Measurements from ENCODE around the gene ROBO1. TPM values are rescaled to one million over a fixed set of nuclear protein-coding genes. Genes with fewer than 3 reads are reported as not detected.

Gene ROBO1
- total RNA-seq, 2 experiments from 2014 or later: 0.36 to 0.69 TPM

DNA sequence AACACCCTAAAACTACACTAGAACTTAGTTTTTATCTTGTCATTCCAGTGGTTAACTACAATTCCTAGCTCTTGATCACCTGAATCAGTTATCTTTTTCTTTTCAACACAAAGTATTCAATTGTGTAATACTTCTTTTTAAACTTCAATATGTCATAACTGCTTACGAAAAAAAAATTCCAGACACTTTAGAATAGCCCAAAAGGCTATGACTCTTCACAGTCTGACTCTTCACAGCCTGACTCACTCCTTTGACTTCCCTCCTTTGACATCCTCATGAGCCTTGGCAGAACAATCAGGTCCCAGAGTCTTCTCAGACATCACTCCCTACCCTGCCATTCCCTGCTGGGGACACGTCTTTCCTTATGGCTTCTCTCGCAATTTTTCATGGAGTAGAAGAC is 727.1 kb downstream of the ROBO1 start:
- H3K27ac Mint-ChIP-seq: no peak overlapping the region
- ATAC-seq (ENCODE audit: poor library complexity): no peak
- Histone ChIP-seq H3K27me3 (ENCODE audit: control insufficient read depth in 1 of 2, insufficient read depth in 2 of 2, low read length in 2 of 2) (no peaks in the 10 kb centered on the region), H3K9me3 (ENCODE audit: control insufficient read depth in 1 of 2, insufficient read depth in 1 of 2, low read length in 2 of 2) (peaks cover 0 to 5% of the 10 kb centered on the region in 2 experiments), H3K27ac (ENCODE audit: low read depth in 1 of 2, low read length in 2 of 2) (no peak overlapping the region), H3K4me3 (ENCODE audit: low read length) (no peak overlapping the region), H3K4me1 (ENCODE audit: insufficient read depth, low read length) (no peaks in the 10 kb centered on the region), H3K36me3 (ENCODE audit: insufficient read depth, low read length) (no peaks in the 10 kb centered on the region)
- no peaks in the 10 kb centered on the region for H3K27me3 Mint-ChIP-seq
- H3K4me3 Mint-ChIP-seq: no peak overlapping the region
- intact Hi-C loops (cut with DNase I, micrococcal nuclease): no loop called here
- H3K9me3 Mint-ChIP-seq: no peaks in the 10 kb centered on the region
- ChIA-PET CTCF (no interaction called here), POLR2A (no interaction called here)
- H3K36me3 Mint-ChIP-seq (ENCODE audit: low read depth): no peaks in the 10 kb centered on the region
- DNase-seq: no peak
- TF ChIP-seq, protein P1, sequence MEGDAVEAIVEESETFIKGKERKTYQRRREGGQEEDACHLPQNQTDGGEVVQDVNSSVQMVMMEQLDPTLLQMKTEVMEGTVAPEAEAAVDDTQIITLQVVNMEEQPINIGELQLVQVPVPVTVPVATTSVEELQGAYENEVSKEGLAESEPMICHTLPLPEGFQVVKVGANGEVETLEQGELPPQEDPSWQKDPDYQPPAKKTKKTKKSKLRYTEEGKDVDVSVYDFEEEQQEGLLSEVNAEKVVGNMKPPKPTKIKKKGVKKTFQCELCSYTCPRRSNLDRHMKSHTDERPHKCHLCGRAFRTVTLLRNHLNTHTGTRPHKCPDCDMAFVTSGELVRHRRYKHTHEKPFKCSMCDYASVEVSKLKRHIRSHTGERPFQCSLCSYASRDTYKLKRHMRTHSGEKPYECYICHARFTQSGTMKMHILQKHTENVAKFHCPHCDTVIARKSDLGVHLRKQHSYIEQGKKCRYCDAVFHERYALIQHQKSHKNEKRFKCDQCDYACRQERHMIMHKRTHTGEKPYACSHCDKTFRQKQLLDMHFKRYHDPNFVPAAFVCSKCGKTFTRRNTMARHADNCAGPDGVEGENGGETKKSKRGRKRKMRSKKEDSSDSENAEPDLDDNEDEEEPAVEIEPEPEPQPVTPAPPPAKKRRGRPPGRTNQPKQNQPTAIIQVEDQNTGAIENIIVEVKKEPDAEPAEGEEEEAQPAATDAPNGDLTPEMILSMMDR (IDR thresholded peaks at IDR 0.05): no peak
- H3K4me1 Mint-ChIP-seq (ENCODE audit: low read depth): no peaks in the 10 kb centered on the region

DNA sequence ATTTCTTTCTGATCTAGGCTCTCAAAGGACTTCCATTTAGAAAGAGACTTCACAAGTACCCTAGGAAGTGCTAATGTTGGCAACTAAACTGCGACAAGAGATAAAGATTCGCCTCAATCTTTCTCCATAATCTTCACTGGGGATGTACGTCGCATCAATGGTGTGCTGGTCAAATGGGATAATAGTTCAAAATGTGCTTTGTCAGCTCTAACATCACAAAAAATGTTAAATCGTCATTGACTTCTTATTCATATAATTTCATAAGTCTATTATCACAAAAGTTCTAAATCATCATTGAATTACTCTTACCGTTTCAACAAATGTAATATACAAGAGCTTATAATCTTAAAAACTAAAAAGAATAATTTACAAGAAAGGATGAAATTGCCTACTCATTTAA is 727.7 kb downstream of the ROBO1 start:
- Histone ChIP-seq H3K27me3 (ENCODE audit: control insufficient read depth in 1 of 2, insufficient read depth in 2 of 2, low read length in 2 of 2) (no peaks in the 10 kb centered on the region), H3K36me3 (ENCODE audit: insufficient read depth, low read length) (no peaks in the 10 kb centered on the region), H3K4me3 (ENCODE audit: low read length) (no peak overlapping the region), H3K9me3 (ENCODE audit: control insufficient read depth in 1 of 2, insufficient read depth in 1 of 2, low read length in 2 of 2) (peaks cover 0 to 5% of the 10 kb centered on the region in 2 experiments), H3K4me1 (ENCODE audit: insufficient read depth, low read length) (no peaks in the 10 kb centered on the region), H3K27ac (ENCODE audit: low read depth in 1 of 2, low read length in 2 of 2) (no peak overlapping the region)
- intact Hi-C loops (cut with DNase I, micrococcal nuclease): no loop called here
- H3K4me3 Mint-ChIP-seq: no peak overlapping the region
- CTCF ChIA-PET: no interaction called here
- no peak for ATAC-seq (ENCODE audit: poor library complexity)
- H3K36me3 Mint-ChIP-seq (ENCODE audit: low read depth): no peaks in the 10 kb centered on the region
- POLR2A ChIA-PET: no interaction called here
- H3K9me3 Mint-ChIP-seq: no peaks in the 10 kb centered on the region
- no peaks in the 10 kb centered on the region for H3K27me3 Mint-ChIP-seq
- no peak for DNase-seq
- TF ChIP-seq, protein P1 (IDR thresholded peaks at IDR 0.05): no peak
- H3K4me1 Mint-ChIP-seq (ENCODE audit: low read depth): no peaks in the 10 kb centered on the region
- H3K27ac Mint-ChIP-seq: no peak overlapping the region

DNA sequence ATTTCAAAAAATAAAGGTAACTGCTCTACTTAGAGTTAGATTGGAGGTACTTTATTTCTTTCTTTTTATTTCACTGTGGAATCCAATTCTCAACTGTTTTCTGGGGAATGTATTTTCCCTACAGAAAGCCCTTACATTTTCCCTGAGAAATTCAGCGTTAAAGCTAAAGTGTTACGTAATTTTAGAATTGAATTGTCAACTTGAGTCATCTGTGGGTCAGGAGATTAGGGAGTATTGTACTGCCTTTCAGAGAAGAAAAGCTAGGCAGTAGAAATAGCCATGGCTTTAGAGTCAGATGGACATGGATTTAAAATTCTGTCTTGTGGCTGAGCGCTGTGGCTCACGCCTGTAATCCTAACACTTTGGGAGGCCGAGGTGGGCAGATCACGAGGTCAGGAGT is 728.6 kb downstream of the ROBO1 start:
- Mint-ChIP-seq H3K36me3 (ENCODE audit: low read depth) (no peaks in the 10 kb centered on the region), H3K27me3 (no peaks in the 10 kb centered on the region), H3K27ac (no peak overlapping the region), H3K9me3 (no peaks in the 10 kb centered on the region), H3K4me1 (ENCODE audit: low read depth) (no peaks in the 10 kb centered on the region), H3K4me3 (no peak overlapping the region)
- no peaks in the 10 kb centered on the region for H3K27me3 ChIP-seq (ENCODE audit: control insufficient read depth in 1 of 2, insufficient read depth in 2 of 2, low read length in 2 of 2)
- CTCF ChIA-PET: no interaction called here
- H3K36me3 ChIP-seq (ENCODE audit: insufficient read depth, low read length): no peaks in the 10 kb centered on the region
- POLR2A ChIA-PET: no interaction called here
- no peak overlapping the region for H3K4me3 ChIP-seq (ENCODE audit: low read length)
- ATAC-seq (ENCODE audit: poor library complexity) (no peak), DNase-seq (no peak)
- intact Hi-C loops (cut with DNase I, micrococcal nuclease): loop anchor here in 1 of 2 experiments (5.0 kb wide), 1 partner anchor 382 kb away; no protein-coding TSS in a partner anchor
- H3K4me1 ChIP-seq (ENCODE audit: insufficient read depth, low read length): no peaks in the 10 kb centered on the region
- H3K9me3 ChIP-seq (ENCODE audit: control insufficient read depth in 1 of 2, insufficient read depth in 1 of 2, low read length in 2 of 2): peaks cover 0 to 5% of the 10 kb centered on the region in 2 experiments
- no peak overlapping the region for H3K27ac ChIP-seq (ENCODE audit: low read depth in 1 of 2, low read length in 2 of 2)
- TF ChIP-seq, protein P1 (IDR thresholded peaks at IDR 0.05): no peak

Measured in CD4-positive, alpha-beta T cell (primary cell).